Gastrocnemius medialis (tissue), 4 donors: Measurements from ENCODE around the gene TMEM235.

ENCODE experiments used
- POLR2A ChIP-seq, 2 donors: fragments of 450-650 bp; IDR thresholded peaks; one replicate each; pipeline ENCODE4 v1.6.1; 2017; ENCODE audit warnings: antibody characterized with exemption in 2 of 2, mild to moderate bottlenecking in 2 of 2, moderate library complexity in 2 of 2
- TF ChIP-seq, protein P1 (sequence below), 5 experiments: fragments of 450-650 bp in 3 of 5; fragments of 200-600 bp in 2 of 5; sonication (generic) in 2 of 5; IDR thresholded peaks in 4 of 5; conservative IDR thresholded peaks in 1 of 5; 1 replicate in 4 of 5; 2 replicates in 1 of 5; pipeline ENCODE4 v1.5.1; 2016 to 2019; ENCODE audit warnings: antibody characterized with exemption in 5 of 5, mild to moderate bottlenecking in 3 of 5, moderate library complexity in 3 of 5

DNA sequence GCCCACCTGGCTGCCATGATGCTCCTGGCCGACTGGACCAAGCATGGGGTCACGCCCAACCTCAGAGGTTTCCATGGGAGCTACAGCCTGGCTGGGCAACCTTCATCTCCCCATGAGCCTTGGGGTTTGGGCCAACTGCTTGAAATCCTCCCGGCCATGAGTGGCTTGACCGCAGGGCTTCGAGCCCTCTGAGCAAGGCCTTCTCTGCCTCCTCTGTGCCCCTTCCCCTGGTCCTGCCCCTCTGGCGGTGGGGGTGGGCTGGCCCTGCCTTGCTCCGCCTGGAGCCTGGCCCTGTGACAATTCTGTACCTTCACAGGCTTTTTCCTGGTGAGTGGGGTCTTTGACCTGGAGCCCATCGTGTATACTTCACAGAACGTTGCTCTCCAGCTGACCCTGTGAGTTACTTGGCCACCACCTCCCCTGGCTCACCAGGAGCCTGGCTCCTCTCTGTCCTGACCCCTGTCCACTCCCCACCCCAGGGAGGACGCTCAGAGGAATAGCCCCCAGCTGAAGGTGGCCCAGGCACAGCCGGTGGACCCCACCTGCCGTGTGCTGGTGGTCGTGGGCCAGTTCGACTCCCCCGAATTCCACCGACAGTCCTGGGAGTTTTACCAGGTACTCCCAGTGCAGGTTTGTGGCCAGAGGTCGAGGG is 26.2 kb upstream of the TMEM235 start:
- TF ChIP-seq, protein P1, sequence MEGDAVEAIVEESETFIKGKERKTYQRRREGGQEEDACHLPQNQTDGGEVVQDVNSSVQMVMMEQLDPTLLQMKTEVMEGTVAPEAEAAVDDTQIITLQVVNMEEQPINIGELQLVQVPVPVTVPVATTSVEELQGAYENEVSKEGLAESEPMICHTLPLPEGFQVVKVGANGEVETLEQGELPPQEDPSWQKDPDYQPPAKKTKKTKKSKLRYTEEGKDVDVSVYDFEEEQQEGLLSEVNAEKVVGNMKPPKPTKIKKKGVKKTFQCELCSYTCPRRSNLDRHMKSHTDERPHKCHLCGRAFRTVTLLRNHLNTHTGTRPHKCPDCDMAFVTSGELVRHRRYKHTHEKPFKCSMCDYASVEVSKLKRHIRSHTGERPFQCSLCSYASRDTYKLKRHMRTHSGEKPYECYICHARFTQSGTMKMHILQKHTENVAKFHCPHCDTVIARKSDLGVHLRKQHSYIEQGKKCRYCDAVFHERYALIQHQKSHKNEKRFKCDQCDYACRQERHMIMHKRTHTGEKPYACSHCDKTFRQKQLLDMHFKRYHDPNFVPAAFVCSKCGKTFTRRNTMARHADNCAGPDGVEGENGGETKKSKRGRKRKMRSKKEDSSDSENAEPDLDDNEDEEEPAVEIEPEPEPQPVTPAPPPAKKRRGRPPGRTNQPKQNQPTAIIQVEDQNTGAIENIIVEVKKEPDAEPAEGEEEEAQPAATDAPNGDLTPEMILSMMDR (IDR thresholded peaks at IDR 0.05 in 4 of 5, conservative IDR thresholded peaks at IDR 0.05 in 1 of 5), result no peak
- no peak for TF ChIP-seq POLR2A (IDR thresholded peaks at IDR 0.05)
